MM.1S (cell line): ENCODE measurements around the gene TAS2R41.

Experiments
- DNase-seq: peaks from one replicate; pipeline ENCODE4 v3.0.0-alpha.2; 2015
- H2AFZ ChIP-seq: fragments of 300-600 bp; sonication (generic); 2 replicates; pipeline ENCODE4 v1.6.0; 2016; ENCODE audit warnings: antibody characterized with exemption, low read length
- H3F3A ChIP-seq: fragments of 300-600 bp; sonication (generic); 2 replicates; pipeline ENCODE4 v1.6.1; 2016; ENCODE audit warnings: mild to moderate bottlenecking, antibody characterized with exemption, low read length, moderate library complexity, mixed read lengths; ENCODE audit not compliant: insufficient read depth
- H3K27ac ChIP-seq: fragments of 300-600 bp; sonication (generic); 2 replicates; pipeline ENCODE4 v1.5.1; 2016; ENCODE audit warnings: mild to moderate bottlenecking, low read length
- H3K27me3 ChIP-seq: fragments of 300-600 bp; sonication (generic); replicated peaks from 2 replicates; pipeline ENCODE4 v1.6.0; 2016; ENCODE audit warnings: low read length; ENCODE audit not compliant: insufficient read depth
- H3K36me3 ChIP-seq: fragments of 300-600 bp; sonication (generic); replicated peaks from 2 replicates; pipeline ENCODE4 v1.6.1; 2016; ENCODE audit warnings: mild to moderate bottlenecking, low read length, mixed read lengths; ENCODE audit not compliant: insufficient read depth
- H3K4me1 ChIP-seq: fragments of 300-600 bp; sonication (generic); 2 replicates; pipeline ENCODE4 v1.6.1; 2016; ENCODE audit warnings: low read length, mixed read lengths
- H3K4me2 ChIP-seq: fragments of 300-600 bp; sonication (generic); 2 replicates; pipeline ENCODE4 v1.6.0; 2016; ENCODE audit warnings: low read depth, low read length
- H3K4me3 ChIP-seq: fragments of 300-600 bp; sonication (generic); 2 replicates; pipeline ENCODE4 v1.5.1; 2016; ENCODE audit warnings: low read length, mixed read lengths
- H3K79me2 ChIP-seq: fragments of 300-600 bp; sonication (generic); 2 replicates; pipeline ENCODE4 v1.6.1; 2016; ENCODE audit warnings: mixed run types, low read length, mixed read lengths
- H3K9ac ChIP-seq: fragments of 300-600 bp; sonication (generic); 2 replicates; pipeline ENCODE4 v1.6.1; 2016; ENCODE audit warnings: low read length, mixed read lengths
- H3K9me2 ChIP-seq: fragments of 300-600 bp; sonication (generic); replicated peaks from 2 replicates; pipeline ENCODE4 v1.6.1; 2016; ENCODE audit warnings: mild to moderate bottlenecking, low read length, mixed read lengths; ENCODE audit not compliant: insufficient read depth
- H3K9me3 ChIP-seq: fragments of 300-600 bp; sonication (generic); replicated peaks from 2 replicates; pipeline ENCODE4 v1.6.1; 2016; ENCODE audit warnings: mild to moderate bottlenecking, low read length, mixed read lengths; ENCODE audit not compliant: insufficient read depth
- H4K20me1 ChIP-seq: fragments of 300-600 bp; sonication (generic); 2 replicates; pipeline ENCODE4 v1.6.1; 2016; ENCODE audit warnings: mild to moderate bottlenecking, low read length, moderate library complexity, mixed read lengths; ENCODE audit not compliant: insufficient read depth
- CTCF ChIP-seq: fragments of 300-600 bp; sonication (generic); IDR thresholded peaks from 2 replicates; pipeline ENCODE4 v1.5.1; 2016; ENCODE audit warnings: antibody characterized with exemption, low read length, mixed read lengths
- EZH2 ChIP-seq: fragments of 300-600 bp; sonication (generic); optimal IDR thresholded peaks from 2 replicates; pipeline ENCODE3; 2017; ENCODE audit warnings: low read depth, mild to moderate bottlenecking, antibody characterized with exemption, low read length, mixed read lengths
- EZH2phosphoT487 ChIP-seq: fragments of 300-600 bp; sonication (generic); IDR thresholded peaks from 2 replicates; pipeline ENCODE4 v1.6.1; 2018; ENCODE audit warnings: antibody characterized with exemption, low read length

Gene TAS2R41

GRCh38 chr7:143460271-143460979, 17.2 kb upstream of the TAS2R41 start:
- DNase-seq, result no peak
- H3K27me3 ChIP-seq, result no peaks in the 10 kb centered on the region
- H3K36me3 ChIP-seq, result no peaks in the 10 kb centered on the region
- TF ChIP-seq EZH2phosphoT487 (no peak), EZH2 (no peak), CTCF (no peak)
- no peak overlapping the region for H3K4me3 ChIP-seq
- no peaks in the 10 kb centered on the region for H3K9me3 ChIP-seq
- no peak overlapping the region for H3K4me2 ChIP-seq
- H3K4me1 ChIP-seq, result peaks cover 16% of the 10 kb centered on the region
- no peaks in the 10 kb centered on the region for H3K9me2 ChIP-seq
- no peak overlapping the region for H2AFZ ChIP-seq
- peaks cover under 1% of the 10 kb centered on the region; the same call in 1 of the 2 replicates for H3F3A ChIP-seq
- H3K27ac ChIP-seq, result no peak overlapping the region
- no peaks in the 10 kb centered on the region for H4K20me1 ChIP-seq
- H3K9ac ChIP-seq, result no peak overlapping the region
- H3K79me2 ChIP-seq, result no peaks in the 10 kb centered on the region

DNA sequence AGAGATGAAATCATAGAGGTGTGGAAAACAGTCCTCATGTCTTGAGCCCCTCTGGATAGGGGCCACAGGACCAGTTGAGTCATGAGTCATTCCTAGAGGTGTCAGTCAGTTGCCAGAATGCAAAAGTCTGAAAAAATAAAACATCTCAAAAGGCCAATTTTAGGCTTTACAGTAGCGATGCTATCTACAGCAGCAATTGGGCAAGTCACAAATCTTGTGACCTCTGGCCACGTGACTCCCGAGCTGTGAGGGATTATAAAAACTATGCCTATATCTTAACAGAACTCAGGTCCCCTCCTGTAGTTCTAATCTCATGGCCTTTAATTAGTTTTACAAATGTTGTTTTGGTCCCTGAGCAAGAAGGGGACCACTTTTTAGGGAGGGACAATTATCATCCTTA, 15.6 kb upstream of the TAS2R41 start:
- no peak for DNase-seq
- Histone ChIP-seq H3K4me2 (no peak overlapping the region), H3K36me3 (no peaks in the 10 kb centered on the region), H3K9me2 (no peaks in the 10 kb centered on the region), H3F3A (no peaks in the 10 kb centered on the region), H3K4me1 (peaks cover 8% of the 10 kb centered on the region), H3K9me3 (no peaks in the 10 kb centered on the region), H3K79me2 (no peaks in the 10 kb centered on the region), H3K4me3 (no peak overlapping the region), H3K27ac (no peak overlapping the region), H4K20me1 (no peaks in the 10 kb centered on the region), H3K27me3 (no peaks in the 10 kb centered on the region), H3K9ac (no peak overlapping the region), H2AFZ (no peak overlapping the region)
- TF ChIP-seq EZH2 (no peak), EZH2phosphoT487 (no peak), CTCF (no peak)

DNA sequence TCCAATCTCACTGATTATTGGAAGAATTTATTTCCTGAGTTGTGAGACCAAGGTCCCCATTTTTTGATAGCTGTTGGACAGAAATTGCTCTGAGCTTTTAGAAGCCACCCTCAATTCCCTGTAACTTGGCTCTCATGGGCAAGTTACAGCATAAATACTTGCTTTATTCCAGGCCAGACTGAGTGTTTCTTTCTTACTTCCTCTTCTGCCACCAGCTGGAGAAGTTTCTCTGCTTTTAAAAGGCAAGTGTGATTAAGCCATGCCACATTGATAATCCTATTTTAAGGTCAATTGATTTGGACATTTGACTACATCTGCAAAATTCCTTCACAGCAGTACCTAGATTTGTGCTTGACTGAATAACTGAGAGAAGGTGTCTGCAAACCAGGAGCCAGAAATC, 14.1 kb upstream of the TAS2R41 start:
- Histone ChIP-seq H2AFZ (no peak overlapping the region), H3K9me2 (no peaks in the 10 kb centered on the region), H3K9me3 (no peaks in the 10 kb centered on the region), H3K27ac (no peak overlapping the region), H3K27me3 (no peaks in the 10 kb centered on the region), H3K36me3 (no peaks in the 10 kb centered on the region), H4K20me1 (no peaks in the 10 kb centered on the region), H3K79me2 (no peaks in the 10 kb centered on the region), H3K4me1 (0 out of 2 replicates have a peak, but pooled peaks cover under 1% of the 10 kb centered on the region), H3F3A (no peaks in the 10 kb centered on the region), H3K4me3 (no peak overlapping the region), H3K4me2 (no peak overlapping the region), H3K9ac (no peak overlapping the region)
- DNase-seq, result no peak
- TF ChIP-seq EZH2 (no peak), CTCF (no peak), EZH2phosphoT487 (no peak)
